CD4-positive, alpha-beta T cell (primary cell): ENCODE results near the gene SLC25A19. TPM values are rescaled to one million over a fixed set of nuclear protein-coding genes. Genes with fewer than 3 reads are reported as not detected.

ENCODE experiments used
- ATAC-seq: fragments of 200-7000 bp; cut with Tn5 transposase; one replicate; pipeline ENCODE4 v1.10.0; 2022; ENCODE audit warnings: mild to moderate bottlenecking; ENCODE audit not compliant: poor library complexity
- CTCF ChIA-PET: fragments of 350-600 bp; sonication (Branson Sonifier 250); formaldehyde crosslinking; loops from one replicate; lab custom pipeline; 2021; ENCODE audit warnings: antibody characterized with exemption, inconsistent platforms; lab: Charles Lee
- POLR2A ChIA-PET: fragments of 350-600 bp; sonication (Branson Sonifier 250); formaldehyde crosslinking; loops from one replicate; lab custom pipeline; 2021; ENCODE audit warnings: antibody characterized with exemption, inconsistent platforms; lab: Charles Lee
- DNase-seq, 14 experiments: peaks; one replicate each; pipeline ENCODE4 v3.0.0-alpha.2; 2013 to 2020; ENCODE audit warnings: mixed read lengths in 2 of 14
- H3K27ac ChIP-seq, 2 donors: one replicate each; pipeline versions ENCODE4 v1.5.1 to v1.7.0; 2013; ENCODE audit warnings: low read length in 2 of 2, low read depth in 1 of 2, mild to moderate bottlenecking in 1 of 2
- H3K27me3 ChIP-seq, 2 experiments: 1 replicate in 1 of 2; 2 replicates in 1 of 2; pipeline versions ENCODE4 v1.6.1 to v1.7.0; 2013; ENCODE audit warnings: low read length in 2 of 2, control low read depth in 1 of 2, mild to moderate bottlenecking in 1 of 2, moderate library complexity in 1 of 2; ENCODE audit not compliant: insufficient read depth in 2 of 2, control insufficient read depth in 1 of 2
- H3K36me3 ChIP-seq: one replicate; pipeline ENCODE4 v1.6.1; 2013; ENCODE audit warnings: low read length, control low read depth; ENCODE audit not compliant: insufficient read depth
- H3K4me1 ChIP-seq: one replicate; pipeline ENCODE4 v1.6.1; 2013; ENCODE audit warnings: low read length, control low read depth; ENCODE audit not compliant: insufficient read depth
- H3K4me3 ChIP-seq: one replicate; pipeline ENCODE4 v1.5.1; 2013; ENCODE audit warnings: mild to moderate bottlenecking, low read length, moderate library complexity
- H3K9me3 ChIP-seq, 2 experiments: 1 replicate in 1 of 2; 2 replicates in 1 of 2; pipeline versions ENCODE4 v1.6.1 to v1.7.0; 2013; ENCODE audit warnings: low read length in 2 of 2, mild to moderate bottlenecking in 2 of 2, control low read depth in 1 of 2, moderate library complexity in 1 of 2; ENCODE audit not compliant: control insufficient read depth in 1 of 2, insufficient read depth in 1 of 2
- H3K27ac Mint-ChIP-seq: one replicate; pipeline ENCODE4 v1.8.0; 2020; ENCODE audit warnings: mixed read lengths
- H3K27me3 Mint-ChIP-seq: one replicate; pipeline ENCODE4 v1.8.0; 2021; ENCODE audit warnings: mixed read lengths
- H3K36me3 Mint-ChIP-seq: one replicate; pipeline ENCODE4 v1.8.0; 2021; ENCODE audit warnings: low read depth, mixed read lengths
- H3K4me1 Mint-ChIP-seq: one replicate; pipeline ENCODE4 v1.8.0; 2021; ENCODE audit warnings: low read depth, mixed read lengths
- H3K4me3 Mint-ChIP-seq: one replicate; pipeline ENCODE4 v1.8.0; 2020; ENCODE audit warnings: mild to moderate bottlenecking, mixed read lengths
- H3K9me3 Mint-ChIP-seq: one replicate; pipeline ENCODE4 v1.8.0; 2020; ENCODE audit warnings: mixed read lengths
- CTCF ChIP-seq: fragments of 200-600 bp; IDR thresholded peaks from one replicate; pipeline ENCODE4 v1.8.0; 2022; ENCODE audit warnings: antibody characterized with exemption, mild to moderate bottlenecking
- intact Hi-C, 2 experiments: fragments of 100-400 bp; cut with DNase I in 1 of 2; cut with micrococcal nuclease in 1 of 2; formaldehyde crosslinking; loops; one replicate each; pipeline versions ENCODE4 v1.15.1 to v1.9.0; 2023 to 2025; cut with DNase I, micrococcal nuclease
- total RNA-seq, 174 experiments: library from RNA in 2 of 174; stranded (reverse) in 2 of 174; gene quantifications; one replicate each; pipeline ENCODE4 v1.2.3 and lab custom pipeline; 2021 to 2026

SLC25A19 gene
- total RNA-seq, 2 experiments from 2014 or later: 11.1 to 12.0 TPM

- Histone ChIP-seq H3K27me3 (no peaks in the 10 kb centered on the region), H3K4me3 (no peak overlapping the region), H3K36me3 (peaks cover 65% of the 10 kb centered on the region), H3K9me3 (peaks cover 0 to 3% of the 10 kb centered on the region in 2 experiments), H3K27ac (no peak overlapping the region), H3K4me1 (peaks cover 23% of the 10 kb centered on the region)
- no peak for TF ChIP-seq CTCF
- Mint-ChIP-seq H3K4me3 (no peak overlapping the region), H3K9me3 (no peaks in the 10 kb centered on the region), H3K36me3 (peaks cover 73% of the 10 kb centered on the region), H3K27me3 (no peaks in the 10 kb centered on the region), H3K4me1 (peaks cover 22% of the 10 kb centered on the region), H3K27ac (peak overlapping the region; percentile 24)
- no peak for DNase-seq
- CTCF ChIA-PET: interaction anchor here (0.6 to 3.5 kb wide), 3 partner anchors 34 to 91 kb away, joined by 3 to 46 read pairs (median 25); partner anchors contain the start of gene GRB2
- POLR2A ChIA-PET: interaction anchor here (1.0 to 2.0 kb wide), 2 partner anchors 14 to 32 kb away, joined by 3 to 24 read pairs; partner anchors contain the start of gene SLC25A19
- no peak for ATAC-seq
- intact Hi-C loops: no loop called here
Observed at GRCh38 chr17:75321506-75321905, 32.3 kb upstream of the SLC25A19 start.

- ATAC-seq (no peak), DNase-seq (no peak)
- Mint-ChIP-seq H3K27me3 (no peaks in the 10 kb centered on the region), H3K9me3 (no peaks in the 10 kb centered on the region), H3K4me1 (peaks cover 9% of the 10 kb centered on the region), H3K36me3 (peaks cover 59% of the 10 kb centered on the region), H3K27ac (no peak overlapping the region), H3K4me3 (no peak overlapping the region)
- H3K4me3 ChIP-seq: no peak overlapping the region
- H3K36me3 ChIP-seq: peaks cover 58% of the 10 kb centered on the region
- CTCF ChIA-PET: interaction anchor here (1.0 to 3.5 kb wide), 2 partner anchors 84 to 92 kb away, joined by 3 to 46 read pairs; no protein-coding TSS in a partner anchor
- TF ChIP-seq CTCF: no peak
- H3K9me3 ChIP-seq: peaks cover 0 to 3% of the 10 kb centered on the region in 2 experiments
- peaks cover 11% of the 10 kb centered on the region for H3K4me1 ChIP-seq
- H3K27ac ChIP-seq: no peak overlapping the region
- POLR2A ChIA-PET: no interaction called here
- no peaks in the 10 kb centered on the region for H3K27me3 ChIP-seq
- intact Hi-C loops: no loop called here
Observed at GRCh38 chr17:75319904-75320691, 30.9 kb upstream of the SLC25A19 start.

- intact Hi-C loops: no loop called here
- Histone ChIP-seq H3K36me3 (peaks cover 52% of the 10 kb centered on the region), H3K4me3 (no peak overlapping the region), H3K4me1 (peaks cover 11% of the 10 kb centered on the region), H3K27ac (no peak overlapping the region), H3K9me3 (peaks cover 0 to 3% of the 10 kb centered on the region in 2 experiments), H3K27me3 (no peaks in the 10 kb centered on the region)
- Mint-ChIP-seq H3K4me1 (peaks cover 10% of the 10 kb centered on the region), H3K9me3 (no peaks in the 10 kb centered on the region), H3K36me3 (peaks cover 52% of the 10 kb centered on the region), H3K4me3 (no peak overlapping the region), H3K27me3 (no peaks in the 10 kb centered on the region), H3K27ac (no peak overlapping the region)
- ATAC-seq: no peak
- POLR2A ChIA-PET: interaction anchor here (0.9 kb wide), 1 partner anchor 87 kb away, joined by 3 read pairs; the partner anchor contains the start of gene GRB2
- TF ChIP-seq CTCF: no peak
- CTCF ChIA-PET: interaction anchor here (1.2 kb wide), 1 partner anchor 135 kb away, joined by 3 read pairs; no protein-coding TSS in a partner anchor
- DNase-seq: no peak
Observed at GRCh38 chr17:75318615-75319222, 29.5 kb upstream of the SLC25A19 start.
